IPS-NIHi7 (cell line): ENCODE results near the gene TPSG1.
"Not testable (repeated sequence)": the region's sequence is repeated elsewhere in the genome, so short reads cannot be mapped to it uniquely, and the experiment has no call there.

ENCODE experiments used
- DNase-seq: peaks from one replicate; pipeline ENCODE4 v3.0.0; 2012; ENCODE audit warnings: mixed read lengths; ENCODE audit errors: extremely low spot score

TPSG1 gene

GRCh38 chr16:1215574-1216295, 9.3 kb downstream of the TPSG1 start:
- no peak for DNase-seq

- no peak for DNase-seq
Measured at GRCh38 chr16:1214719-1215118, 10.3 kb downstream of the TPSG1 start.

- DNase-seq = no peak
Measured at GRCh38 chr16:1213796-1214372, 11.2 kb downstream of the TPSG1 start.

GRCh38 chr16:1213231-1213630, 11.8 kb downstream of the TPSG1 start:
- DNase-seq = no peak

GRCh38 chr16:1212616-1213194, 12.4 kb downstream of the TPSG1 start:
- DNase-seq = no peak

DNA sequence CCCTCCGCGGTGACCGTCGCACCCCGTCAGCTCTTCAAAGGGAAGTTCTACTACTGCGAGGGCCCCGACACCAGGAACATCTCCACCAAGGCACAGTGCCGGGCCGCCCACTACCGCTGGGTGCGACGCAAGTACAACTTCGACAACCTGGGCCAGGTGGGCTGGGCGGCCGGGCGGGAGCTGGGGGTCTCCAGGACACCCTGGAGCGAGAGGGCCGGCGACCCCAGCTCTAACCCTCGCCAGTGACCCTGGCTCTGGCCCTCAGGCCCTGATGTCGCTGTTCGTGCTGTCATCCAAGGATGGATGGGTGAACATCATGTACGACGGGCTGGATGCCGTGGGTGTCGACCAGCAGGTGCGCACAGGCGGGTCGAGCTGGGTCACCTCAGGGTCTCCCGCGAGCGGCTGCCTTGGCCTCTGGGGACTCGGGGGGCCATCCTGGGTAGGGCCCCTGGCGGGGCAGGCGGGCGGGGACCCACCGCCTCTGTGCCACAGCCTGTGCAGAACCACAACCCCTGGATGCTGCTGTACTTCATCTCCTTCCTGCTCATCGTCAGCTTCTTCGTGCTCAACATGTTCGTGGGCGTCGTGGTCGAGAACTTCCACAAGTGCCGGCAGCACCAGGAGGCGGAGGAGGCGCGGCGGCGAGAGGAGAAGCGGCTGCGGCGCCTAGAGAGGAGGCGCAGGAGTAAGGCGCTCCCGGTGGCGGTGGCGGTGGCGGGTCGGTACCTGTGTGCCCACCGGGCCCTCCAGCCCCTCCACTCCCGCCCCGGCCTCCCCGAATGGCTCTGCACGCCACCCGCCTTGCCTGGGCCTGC, 13.4 kb downstream of the TPSG1 start:
- DNase-seq = no peak

DNA sequence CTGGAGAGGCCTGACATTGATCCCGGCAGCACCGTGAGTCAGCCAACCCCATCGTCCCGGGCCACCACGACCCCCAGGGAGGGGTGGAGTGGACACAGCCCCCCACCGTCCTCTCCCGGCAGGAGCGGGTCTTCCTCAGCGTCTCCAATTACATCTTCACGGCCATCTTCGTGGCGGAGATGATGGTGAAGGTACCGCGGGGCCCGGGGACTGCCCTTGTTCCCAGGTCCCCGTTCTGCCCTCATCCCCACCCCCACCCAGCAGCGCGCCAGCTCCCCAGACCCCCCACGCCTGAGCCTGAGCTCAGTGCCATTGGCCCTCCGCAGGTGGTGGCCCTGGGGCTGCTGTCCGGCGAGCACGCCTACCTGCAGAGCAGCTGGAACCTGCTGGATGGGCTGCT, 14.6 kb downstream of the TPSG1 start:
- DNase-seq = no peak

GRCh38 chr16:1209081-1209480, 16.0 kb downstream of the TPSG1 start:
- no peak for DNase-seq

GRCh38 chr16:1208239-1208830, 16.7 kb downstream of the TPSG1 start:
- DNase-seq = no peak

DNA sequence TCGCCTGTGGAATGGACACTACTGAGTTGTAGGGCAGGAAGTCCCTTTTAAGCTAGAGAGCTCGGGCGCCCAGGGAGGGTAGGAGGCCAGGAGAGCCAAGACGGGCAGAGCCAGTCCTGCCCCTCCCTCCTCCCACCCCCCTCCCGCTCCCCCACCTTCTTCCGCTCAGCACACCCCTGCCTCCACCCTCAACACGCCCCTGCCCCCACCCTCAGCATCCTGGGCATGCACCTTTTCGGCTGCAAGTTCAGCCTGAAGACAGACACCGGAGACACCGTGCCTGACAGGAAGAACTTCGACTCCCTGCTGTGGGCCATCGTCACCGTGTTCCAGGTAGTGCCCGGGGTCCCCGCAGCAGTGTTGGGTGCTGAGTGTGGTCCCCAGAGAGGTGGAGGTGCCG, 18.3 kb downstream of the TPSG1 start:
- no peak for DNase-seq

DNA sequence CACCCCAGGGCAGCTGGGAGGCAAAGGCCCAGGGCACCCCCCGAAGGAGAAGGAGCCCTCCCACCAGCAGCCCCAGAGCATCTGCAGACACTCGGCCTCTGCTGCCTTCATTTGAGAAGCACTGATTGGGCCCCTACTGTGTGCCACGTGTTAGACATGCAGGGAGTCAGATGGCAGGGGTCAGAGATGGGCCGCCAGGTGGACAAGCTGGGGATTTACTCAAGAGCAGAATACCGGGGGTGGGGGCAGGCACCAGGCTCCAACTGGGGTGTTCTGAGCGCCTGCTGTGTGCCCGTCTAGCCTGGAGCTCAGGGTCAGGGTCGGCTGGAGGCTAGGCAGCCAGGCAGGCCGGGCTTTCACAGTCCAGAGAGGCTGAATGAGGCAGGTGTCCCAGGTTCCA, 18.7 kb downstream of the TPSG1 start:
- no peak for DNase-seq

DNA sequence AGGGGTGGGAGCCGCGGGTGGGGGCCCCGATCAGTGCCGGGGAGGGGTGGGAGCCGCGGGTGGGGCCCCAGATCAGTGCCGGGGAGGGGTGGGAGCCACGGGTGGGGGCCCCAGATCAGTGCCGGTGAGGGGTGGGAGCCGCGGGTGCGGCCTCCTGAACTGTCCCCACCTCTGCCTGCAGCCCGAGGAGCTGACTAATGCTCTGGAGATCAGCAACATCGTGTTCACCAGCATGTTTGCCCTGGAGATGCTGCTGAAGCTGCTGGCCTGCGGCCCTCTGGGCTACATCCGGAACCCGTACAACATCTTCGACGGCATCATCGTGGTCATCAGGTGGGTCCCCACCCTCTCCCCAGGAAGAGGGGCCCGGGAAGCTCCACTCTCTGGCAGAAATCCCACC, 20.1 kb downstream of the TPSG1 start:
- no peak for DNase-seq

GRCh38 chr16:1202274-1202673, 22.8 kb downstream of the TPSG1 start:
- no peak for DNase-seq

GRCh38 chr16:1201444-1201843, 23.6 kb downstream of the TPSG1 start:
- no peak for DNase-seq

DNA sequence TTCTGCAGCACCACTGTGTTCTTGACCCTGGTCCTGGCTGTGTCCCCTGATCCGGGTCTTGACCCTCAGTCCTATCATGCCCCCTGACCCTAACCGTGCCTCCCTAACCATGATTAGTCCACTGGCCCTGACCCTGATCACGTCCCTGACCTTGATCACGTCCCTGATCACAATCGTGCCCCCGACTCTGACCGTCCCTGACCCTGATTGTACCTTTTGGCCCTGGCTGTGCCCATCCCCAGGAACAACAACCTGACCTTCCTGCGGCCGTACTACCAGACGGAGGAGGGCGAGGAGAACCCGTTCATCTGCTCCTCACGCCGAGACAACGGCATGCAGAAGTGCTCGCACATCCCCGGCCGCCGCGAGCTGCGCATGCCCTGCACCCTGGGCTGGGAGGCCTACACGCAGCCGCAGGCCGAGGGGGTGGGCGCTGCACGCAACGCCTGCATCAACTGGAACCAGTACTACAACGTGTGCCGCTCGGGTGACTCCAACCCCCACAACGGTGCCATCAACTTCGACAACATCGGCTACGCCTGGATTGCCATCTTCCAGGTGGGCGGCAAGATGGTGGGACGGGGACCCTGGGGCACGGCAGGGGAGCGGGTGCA, 24.9 kb downstream of the TPSG1 start:
- no peak for DNase-seq

DNA sequence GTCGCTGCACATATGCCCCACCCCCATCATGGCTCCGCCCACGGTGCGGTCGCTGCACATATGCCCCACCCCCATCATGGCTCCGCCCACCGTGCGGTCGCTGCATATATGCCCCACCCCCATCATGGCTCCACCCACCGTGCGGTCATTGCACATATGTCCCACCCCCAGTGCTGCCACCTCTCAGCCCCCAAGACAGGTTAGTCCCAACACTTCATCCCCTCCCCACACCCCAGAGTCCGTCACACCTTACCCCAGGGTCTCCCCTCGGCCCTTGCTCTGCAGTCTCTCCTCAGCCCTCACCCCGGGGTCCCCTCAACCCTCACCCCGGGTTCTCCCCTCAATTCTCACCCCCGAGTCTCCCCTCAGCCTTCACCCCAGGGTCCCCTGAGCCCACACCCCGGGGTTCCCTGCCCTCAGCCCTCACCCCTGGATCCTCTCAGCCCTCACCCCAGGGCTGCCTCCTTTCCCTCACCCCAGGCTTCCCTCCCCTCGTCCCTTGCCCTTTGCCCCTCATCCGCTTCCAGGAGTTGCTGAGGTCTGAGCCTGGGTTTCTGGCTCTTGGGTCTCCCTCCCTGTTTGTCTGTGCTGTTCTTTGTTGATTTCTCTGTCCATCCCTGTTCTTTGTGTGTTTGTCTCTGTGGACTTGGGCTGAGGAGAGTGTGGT, 25.6 kb downstream of the TPSG1 start:
- DNase-seq = no peak

DNA sequence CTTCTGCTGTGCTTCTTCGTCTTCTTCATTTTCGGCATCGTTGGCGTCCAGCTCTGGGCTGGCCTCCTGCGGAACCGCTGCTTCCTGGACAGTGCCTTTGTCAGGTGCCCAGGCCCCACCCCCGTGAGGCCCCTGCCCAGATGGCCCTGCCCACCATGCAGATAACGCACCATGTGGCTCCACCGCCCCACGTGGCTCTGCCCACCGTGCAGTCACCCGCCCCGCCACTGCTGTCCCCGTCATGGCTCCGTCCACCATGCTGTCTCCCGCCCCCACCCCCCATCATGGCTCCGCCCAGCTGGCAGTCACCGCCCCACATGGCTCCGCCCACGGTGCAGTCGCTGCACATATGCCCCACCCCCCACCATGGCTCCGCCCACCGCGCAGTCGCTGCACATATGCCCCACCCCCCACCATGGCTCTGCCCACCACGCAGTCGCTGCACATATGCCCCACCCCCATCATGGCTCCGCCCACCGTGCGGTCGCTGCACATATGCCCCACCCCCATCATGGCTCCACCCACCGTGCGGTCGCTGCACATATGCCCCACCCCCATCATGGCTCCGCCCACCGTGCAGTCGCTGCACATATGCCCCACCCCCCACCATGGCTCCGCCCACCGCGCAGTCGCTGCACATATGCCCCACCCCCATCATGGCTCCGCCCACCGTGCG, 26.3 kb downstream of the TPSG1 start:
- not testable (repeated sequence) for DNase-seq

GRCh38 chr16:1198194-1198593, 26.9 kb downstream of the TPSG1 start:
- DNase-seq = no peak

- DNase-seq = no peak
Measured at GRCh38 chr16:1197237-1197866, 27.7 kb downstream of the TPSG1 start.

DNA sequence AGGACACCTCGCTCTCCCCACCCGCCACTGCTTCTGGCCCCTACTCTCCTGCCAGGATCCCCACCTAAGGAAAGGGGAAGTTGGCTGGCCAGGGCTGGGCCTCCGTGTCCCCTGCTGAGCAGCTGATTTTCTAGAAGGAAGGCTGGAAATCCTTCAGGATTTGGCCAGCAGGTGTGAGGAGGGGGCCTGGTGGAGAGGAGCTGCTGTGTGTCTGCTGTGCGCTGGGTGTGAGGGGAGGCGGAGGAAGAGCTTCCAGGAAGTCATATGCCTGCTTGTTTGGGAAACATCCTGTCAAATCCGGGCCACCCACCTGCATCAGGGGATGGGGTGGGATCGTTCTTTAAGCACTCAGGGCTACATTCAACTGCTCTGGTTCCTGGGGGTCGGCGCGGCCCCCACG, 28.6 kb downstream of the TPSG1 start:
- no peak for DNase-seq
